Neural cell (in vitro differentiated cells): Measurements from ENCODE around the gene CHST11. TPM values are rescaled to one million over a fixed set of nuclear protein-coding genes. Genes with fewer than 3 reads are reported as not detected.

Experiments used
- H2AFZ ChIP-seq: fragments of 200-600, 300-800 bp; sonication (generic), shearing (Covaris generic); 2 replicates; pipeline ENCODE4 v1.6.0; 2014; ENCODE audit warnings: low read depth, mild to moderate bottlenecking, antibody characterized with exemption, low read length, moderate library complexity
- H3F3A ChIP-seq: fragments of 200-600 bp; shearing (Covaris generic); 2 replicates; pipeline ENCODE4 v1.6.1; 2016; ENCODE audit warnings: mild to moderate bottlenecking, moderate library complexity, mixed read lengths, antibody characterized with exemption, low read length; ENCODE audit not compliant: insufficient read depth, poor library complexity, severe bottlenecking
- H3K27ac ChIP-seq: fragments of 200-600, 300-800 bp; sonication (generic), shearing (Covaris generic); 2 replicates; pipeline ENCODE4 v1.5.1; 2014; ENCODE audit warnings: mild to moderate bottlenecking, low read length, moderate library complexity
- H3K27me3 ChIP-seq: fragments of 300-800, 200-600 bp; sonication (generic), shearing (Covaris generic); 2 replicates; pipeline ENCODE4 v1.6.0; 2014; ENCODE audit warnings: mild to moderate bottlenecking, low read depth, low read length, moderate library complexity; ENCODE audit not compliant: insufficient read depth
- H3K36me3 ChIP-seq: fragments of 300-800, 200-600 bp; sonication (generic), shearing (Covaris generic); 2 replicates; pipeline ENCODE4 v1.5.1; 2014; ENCODE audit warnings: mild to moderate bottlenecking, antibody characterized with exemption, low read length, moderate library complexity; ENCODE audit not compliant: insufficient read depth
- H3K4me2 ChIP-seq: fragments of 300-800, 200-600 bp; sonication (generic), shearing (Covaris generic); 2 replicates; pipeline ENCODE4 v1.6.0; 2014; ENCODE audit warnings: mild to moderate bottlenecking, low read length
- H3K4me3 ChIP-seq: fragments of 300-800, 200-600 bp; sonication (generic), shearing (Covaris generic); 2 replicates; pipeline ENCODE4 v1.5.1; 2014; ENCODE audit warnings: mild to moderate bottlenecking, low read length, moderate library complexity
- H3K79me2 ChIP-seq: fragments of 200-600 bp; shearing (Covaris generic); replicated peaks from 2 replicates; pipeline ENCODE4 v1.6.0; 2014; ENCODE audit warnings: mild to moderate bottlenecking, low read length, moderate library complexity; ENCODE audit not compliant: insufficient read depth
- H3K9ac ChIP-seq: fragments of 300-800, 200-600 bp; sonication (generic), shearing (Covaris generic); 2 replicates; pipeline ENCODE4 v1.6.1; 2016; ENCODE audit warnings: mild to moderate bottlenecking, low read length, mixed read lengths
- H3K9me2 ChIP-seq: fragments of 200-600 bp; shearing (Covaris generic); 2 replicates; pipeline ENCODE4 v1.6.1; 2016; ENCODE audit warnings: mild to moderate bottlenecking, low read length, mixed read lengths; ENCODE audit not compliant: insufficient read depth
- H3K9me3 ChIP-seq: fragments of 200-600, 300-800 bp; sonication (generic), shearing (Covaris generic); 2 replicates; pipeline ENCODE4 v1.6.1; 2016; ENCODE audit warnings: mild to moderate bottlenecking, mixed run types, low read length, moderate library complexity, mixed read lengths
- H4K20me1 ChIP-seq: fragments of 200-600 bp; shearing (Covaris generic); 2 replicates; pipeline ENCODE4 v1.6.1; 2016; ENCODE audit warnings: mild to moderate bottlenecking, mixed run types; ENCODE audit not compliant: insufficient read depth
- EP300 ChIP-seq: fragments of 450-650 bp; conservative IDR thresholded peaks from 2 replicates; pipeline ENCODE4 v1.6.1; 2014; ENCODE audit warnings: antibody characterized with exemption, mild to moderate bottlenecking, moderate library complexity; ENCODE audit not compliant: poor library complexity, severe bottlenecking
- EZH2 ChIP-seq: fragments of 200-600, 300-800 bp; shearing (Covaris generic), sonication (generic); IDR thresholded peaks from 2 replicates; pipeline ENCODE4 v1.6.1; 2014; ENCODE audit warnings: antibody characterized with exemption, low read length, borderline replicate concordance, mild to moderate bottlenecking; ENCODE audit not compliant: insufficient read depth, poor library complexity, severe bottlenecking
- MXI1 ChIP-seq: fragments of 450-650 bp; conservative IDR thresholded peaks from 2 replicates; pipeline ENCODE4 v1.6.1; 2014; ENCODE audit warnings: antibody characterized with exemption, mild to moderate bottlenecking; ENCODE audit not compliant: poor library complexity, severe bottlenecking
- POLR2AphosphoS5 ChIP-seq: IDR thresholded peaks from 2 replicates; pipeline ENCODE4 v1.6.1; 2012
- RAD21 ChIP-seq: fragments of 450-650 bp; conservative IDR thresholded peaks from 2 replicates; pipeline ENCODE4 v1.6.1; 2014; ENCODE audit warnings: antibody characterized with exemption, mild to moderate bottlenecking, moderate library complexity
- SMC3 ChIP-seq: fragments of 450-650 bp; conservative IDR thresholded peaks from 2 replicates; pipeline ENCODE4 v1.6.1; 2014; ENCODE audit warnings: antibody characterized with exemption, mild to moderate bottlenecking, moderate library complexity; ENCODE audit not compliant: poor library complexity
- TAF1 ChIP-seq: IDR thresholded peaks from 2 replicates; pipeline ENCODE4 v1.6.1; 2012; ENCODE audit warnings: low read depth
- polyA plus RNA-seq: library from polyadenylated mRNA; depleted of rRNA; stranded (reverse); fragments of >200 nt; gene quantifications from 2 replicates; pipeline ENCODE4 v1.2.3, GENCODE V29; 2014
- TF ChIP-seq, protein P1 (sequence below): IDR thresholded peaks from 2 replicates; pipeline ENCODE4 v1.6.1; 2012; ENCODE audit warnings: borderline replicate concordance
- TF ChIP-seq, protein P2 (sequence below): fragments of 450-650 bp; IDR thresholded peaks from 2 replicates; pipeline ENCODE4 v1.5.1; 2014; ENCODE audit warnings: antibody characterized with exemption, mild to moderate bottlenecking, moderate library complexity; ENCODE audit not compliant: poor library complexity, severe bottlenecking

The CHST11 gene
- polyA plus RNA-seq, 1 donor from 2014 or later = 15.0 TPM

DNA sequence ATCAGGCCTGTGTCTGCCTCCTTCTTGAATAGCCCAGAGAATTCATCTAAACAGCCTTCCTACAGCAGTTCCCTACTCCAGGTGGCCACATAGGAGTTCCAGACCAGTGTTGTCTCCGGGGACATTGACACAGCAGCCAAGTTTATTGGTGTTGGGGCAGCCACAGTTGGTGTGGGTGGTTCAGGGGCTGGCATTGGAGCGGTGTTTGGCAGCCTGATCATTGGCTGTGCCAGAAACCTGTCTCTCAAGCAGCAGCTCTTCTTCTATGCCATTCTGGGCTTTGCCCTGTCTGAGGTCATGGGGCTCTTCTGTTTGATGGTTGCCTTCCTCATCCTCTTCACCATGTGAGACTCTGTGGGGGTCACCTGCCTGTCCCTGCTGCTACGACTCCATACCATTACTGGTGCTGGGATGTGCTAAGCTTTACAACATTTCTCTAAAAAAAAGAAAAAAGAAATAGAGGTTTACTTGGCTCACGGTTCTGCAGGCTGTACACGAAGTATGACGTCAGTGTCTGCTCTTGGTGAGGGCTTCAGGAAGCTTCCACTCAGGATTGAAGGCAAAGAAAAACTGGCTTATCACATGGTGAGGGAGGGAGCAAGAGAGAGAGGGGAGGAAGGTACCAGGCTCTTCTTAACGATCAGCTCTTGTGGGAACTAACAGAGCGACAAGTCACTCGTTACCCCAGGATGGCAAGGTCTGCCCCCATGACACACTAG is 57.5 kb downstream of the CHST11 start:
- H3K79me2 ChIP-seq = peaks cover 5% of the 10 kb centered on the region

GRCh38 chr12:104515899-104516298 is 59.2 kb downstream of the CHST11 start:
- Histone ChIP-seq H3K9ac (no peak overlapping the region), H3K9me3 (no peaks in the 10 kb centered on the region), H3F3A (no peaks in the 10 kb centered on the region), H3K27me3 (no peaks in the 10 kb centered on the region), H3K9me2 (no peaks in the 10 kb centered on the region), H3K79me2 (peaks cover 5% of the 10 kb centered on the region), H3K4me3 (no peak overlapping the region), H4K20me1 (no peaks in the 10 kb centered on the region), H3K27ac (no peak overlapping the region), H3K36me3 (no peaks in the 10 kb centered on the region), H2AFZ (no peak overlapping the region), H3K4me2 (no peak overlapping the region)
- TF ChIP-seq EZH2 (no peak), RAD21 (no peak), EP300 (no peak), TAF1 (no peak), POLR2AphosphoS5 (no peak), SMC3 (no peak), MXI1 (no peak)
- TF ChIP-seq, protein P1, sequence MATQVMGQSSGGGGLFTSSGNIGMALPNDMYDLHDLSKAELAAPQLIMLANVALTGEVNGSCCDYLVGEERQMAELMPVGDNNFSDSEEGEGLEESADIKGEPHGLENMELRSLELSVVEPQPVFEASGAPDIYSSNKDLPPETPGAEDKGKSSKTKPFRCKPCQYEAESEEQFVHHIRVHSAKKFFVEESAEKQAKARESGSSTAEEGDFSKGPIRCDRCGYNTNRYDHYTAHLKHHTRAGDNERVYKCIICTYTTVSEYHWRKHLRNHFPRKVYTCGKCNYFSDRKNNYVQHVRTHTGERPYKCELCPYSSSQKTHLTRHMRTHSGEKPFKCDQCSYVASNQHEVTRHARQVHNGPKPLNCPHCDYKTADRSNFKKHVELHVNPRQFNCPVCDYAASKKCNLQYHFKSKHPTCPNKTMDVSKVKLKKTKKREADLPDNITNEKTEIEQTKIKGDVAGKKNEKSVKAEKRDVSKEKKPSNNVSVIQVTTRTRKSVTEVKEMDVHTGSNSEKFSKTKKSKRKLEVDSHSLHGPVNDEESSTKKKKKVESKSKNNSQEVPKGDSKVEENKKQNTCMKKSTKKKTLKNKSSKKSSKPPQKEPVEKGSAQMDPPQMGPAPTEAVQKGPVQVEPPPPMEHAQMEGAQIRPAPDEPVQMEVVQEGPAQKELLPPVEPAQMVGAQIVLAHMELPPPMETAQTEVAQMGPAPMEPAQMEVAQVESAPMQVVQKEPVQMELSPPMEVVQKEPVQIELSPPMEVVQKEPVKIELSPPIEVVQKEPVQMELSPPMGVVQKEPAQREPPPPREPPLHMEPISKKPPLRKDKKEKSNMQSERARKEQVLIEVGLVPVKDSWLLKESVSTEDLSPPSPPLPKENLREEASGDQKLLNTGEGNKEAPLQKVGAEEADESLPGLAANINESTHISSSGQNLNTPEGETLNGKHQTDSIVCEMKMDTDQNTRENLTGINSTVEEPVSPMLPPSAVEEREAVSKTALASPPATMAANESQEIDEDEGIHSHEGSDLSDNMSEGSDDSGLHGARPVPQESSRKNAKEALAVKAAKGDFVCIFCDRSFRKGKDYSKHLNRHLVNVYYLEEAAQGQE = no peak
- TF ChIP-seq, protein P2, sequence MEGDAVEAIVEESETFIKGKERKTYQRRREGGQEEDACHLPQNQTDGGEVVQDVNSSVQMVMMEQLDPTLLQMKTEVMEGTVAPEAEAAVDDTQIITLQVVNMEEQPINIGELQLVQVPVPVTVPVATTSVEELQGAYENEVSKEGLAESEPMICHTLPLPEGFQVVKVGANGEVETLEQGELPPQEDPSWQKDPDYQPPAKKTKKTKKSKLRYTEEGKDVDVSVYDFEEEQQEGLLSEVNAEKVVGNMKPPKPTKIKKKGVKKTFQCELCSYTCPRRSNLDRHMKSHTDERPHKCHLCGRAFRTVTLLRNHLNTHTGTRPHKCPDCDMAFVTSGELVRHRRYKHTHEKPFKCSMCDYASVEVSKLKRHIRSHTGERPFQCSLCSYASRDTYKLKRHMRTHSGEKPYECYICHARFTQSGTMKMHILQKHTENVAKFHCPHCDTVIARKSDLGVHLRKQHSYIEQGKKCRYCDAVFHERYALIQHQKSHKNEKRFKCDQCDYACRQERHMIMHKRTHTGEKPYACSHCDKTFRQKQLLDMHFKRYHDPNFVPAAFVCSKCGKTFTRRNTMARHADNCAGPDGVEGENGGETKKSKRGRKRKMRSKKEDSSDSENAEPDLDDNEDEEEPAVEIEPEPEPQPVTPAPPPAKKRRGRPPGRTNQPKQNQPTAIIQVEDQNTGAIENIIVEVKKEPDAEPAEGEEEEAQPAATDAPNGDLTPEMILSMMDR = no peak

More for the DNA sequence above, 57.5 kb downstream of the CHST11 start:
- no peak overlapping the region for H2AFZ ChIP-seq
- H3K36me3 ChIP-seq = no peaks in the 10 kb centered on the region
- H3K27me3 ChIP-seq = no peaks in the 10 kb centered on the region
- H3F3A ChIP-seq = no peaks in the 10 kb centered on the region
- H3K4me3 ChIP-seq = no peak overlapping the region
- no peaks in the 10 kb centered on the region for H4K20me1 ChIP-seq
- no peaks in the 10 kb centered on the region for H3K9me2 ChIP-seq
- no peak for TF ChIP-seq TAF1
- TF ChIP-seq EZH2 = no peak
- no peak for TF ChIP-seq SMC3
- TF ChIP-seq RAD21 = no peak
- TF ChIP-seq, protein P1 = no peak
- TF ChIP-seq, protein P2 = no peak
- TF ChIP-seq MXI1 = no peak
- no peak for TF ChIP-seq EP300
- TF ChIP-seq POLR2AphosphoS5 = no peak
- no peak overlapping the region for H3K9ac ChIP-seq
- H3K9me3 ChIP-seq = no peaks in the 10 kb centered on the region
- H3K27ac ChIP-seq = no peak overlapping the region
- no peak overlapping the region for H3K4me2 ChIP-seq
